Midbrain (tissue), 1 donor: Measurements from ENCODE around the gene MGAT1.

ENCODE experiments used
- DNase-seq: peaks from one replicate; lab custom pipeline; 2025; lab: John Stamatoyannopoulos, UW

Gene MGAT1

GRCh38 chr5:180824630-180825476, 22.2 kb upstream of the MGAT1 start:
- no peak for DNase-seq

- DNase-seq = no peak
Observed at GRCh38 chr5:180823940-180824629, 21.5 kb upstream of the MGAT1 start.

DNA sequence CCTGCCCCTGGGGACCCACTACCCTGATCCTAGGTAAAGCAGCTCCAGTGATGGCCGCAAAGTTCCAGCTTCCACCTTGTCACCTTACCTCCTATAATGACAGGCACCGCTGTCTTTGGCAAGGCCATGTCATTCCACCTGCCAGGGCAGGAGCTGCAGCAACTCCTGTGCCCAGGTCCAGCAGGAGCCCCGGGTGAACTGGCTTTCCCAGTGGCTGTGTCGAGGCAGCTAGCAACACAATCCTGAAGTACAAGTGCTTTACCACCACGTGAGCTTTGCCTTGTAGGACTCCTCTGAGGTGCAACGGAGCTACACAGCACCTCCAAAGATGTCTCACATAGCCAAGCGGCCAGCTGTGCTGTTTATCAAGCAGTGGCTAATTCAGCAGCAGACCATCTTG, 20.7 kb upstream of the MGAT1 start:
- DNase-seq = no peak

- DNase-seq = no peak
Observed at GRCh38 chr5:180821538-180821937, 18.9 kb upstream of the MGAT1 start.

DNA sequence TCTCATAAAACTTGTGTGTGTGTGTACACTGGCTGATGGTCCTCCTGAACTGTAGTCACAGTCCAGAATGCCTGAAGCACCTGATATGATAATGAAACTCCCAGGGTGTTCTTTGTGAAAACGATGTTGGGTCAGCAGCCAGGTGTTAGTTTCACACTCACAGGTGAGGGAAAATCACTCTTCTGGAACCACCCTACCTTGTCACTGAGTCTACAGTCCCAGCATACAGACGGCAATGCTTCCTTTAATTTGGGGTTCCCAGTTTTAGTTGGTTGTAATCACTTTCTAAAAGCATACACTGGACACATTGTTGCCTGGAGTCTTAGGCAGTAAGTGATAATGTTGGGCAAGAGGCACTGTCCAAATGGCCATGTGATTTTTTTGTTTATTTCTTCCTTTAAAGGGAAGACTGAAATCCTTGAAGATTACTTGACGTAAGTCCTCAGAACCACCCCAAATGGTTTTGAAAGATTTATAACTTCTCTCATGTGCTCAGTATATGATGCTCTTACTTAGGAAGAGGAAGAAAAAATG, 18.2 kb upstream of the MGAT1 start:
- peak; percentile 24 for DNase-seq

DNA sequence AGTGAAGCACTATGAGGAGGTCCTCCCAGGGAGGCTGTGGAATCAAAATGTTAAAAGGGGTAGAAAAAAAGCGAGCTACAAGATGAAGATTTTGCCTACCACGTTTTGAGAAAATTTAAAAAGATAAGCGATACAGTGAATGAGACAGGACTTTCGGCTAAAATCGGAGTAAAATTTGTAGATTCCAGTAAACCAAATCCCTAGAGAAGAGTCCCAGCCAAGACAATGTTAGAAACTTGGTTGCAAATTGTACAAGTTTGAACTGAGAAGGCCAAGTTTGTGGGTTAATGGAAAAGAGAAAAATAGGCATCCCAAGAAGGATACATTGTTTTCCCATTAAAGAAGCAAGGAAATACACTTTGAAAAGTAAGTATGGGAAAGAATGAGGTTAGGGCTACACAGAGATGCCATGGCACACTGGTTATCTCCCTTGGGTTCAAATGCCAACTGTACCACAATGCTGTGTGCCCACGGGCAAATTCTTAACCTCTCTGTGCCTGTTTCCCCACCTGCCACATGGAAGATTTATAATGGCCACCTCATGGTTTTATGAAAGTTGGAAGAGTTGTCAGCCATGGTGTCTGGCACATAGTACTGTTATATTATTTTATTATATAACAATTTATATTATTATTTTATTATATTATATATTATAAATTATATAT, 16.2 kb upstream of the MGAT1 start:
- DNase-seq = no peak

- DNase-seq = no peak
Observed at GRCh38 chr5:180817893-180818674, 15.5 kb upstream of the MGAT1 start.

- DNase-seq = no peak
Observed at GRCh38 chr5:180816608-180817534, 14.3 kb upstream of the MGAT1 start.

GRCh38 chr5:180815293-180815917, 12.8 kb upstream of the MGAT1 start:
- DNase-seq = no peak

DNA sequence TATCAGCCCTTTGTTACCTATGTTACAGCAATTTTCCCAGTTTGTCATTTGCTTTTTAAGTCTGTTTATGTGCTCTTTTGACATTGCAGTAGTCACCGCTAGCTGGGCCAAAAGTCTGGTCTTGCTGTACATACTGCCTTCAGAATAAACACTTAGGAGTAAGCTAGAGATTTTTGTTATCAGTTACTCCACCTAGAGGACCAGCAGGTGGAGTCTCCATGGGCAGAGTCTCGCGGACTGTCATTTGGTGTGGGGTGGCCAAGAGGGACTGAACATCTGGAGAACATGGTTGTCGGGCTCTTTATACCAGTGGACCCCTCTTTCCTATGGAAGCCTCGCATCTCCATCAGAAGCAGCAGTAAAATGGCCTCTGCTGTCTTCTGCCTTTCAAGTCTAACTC, 10.8 kb upstream of the MGAT1 start:
- DNase-seq = no peak

DNA sequence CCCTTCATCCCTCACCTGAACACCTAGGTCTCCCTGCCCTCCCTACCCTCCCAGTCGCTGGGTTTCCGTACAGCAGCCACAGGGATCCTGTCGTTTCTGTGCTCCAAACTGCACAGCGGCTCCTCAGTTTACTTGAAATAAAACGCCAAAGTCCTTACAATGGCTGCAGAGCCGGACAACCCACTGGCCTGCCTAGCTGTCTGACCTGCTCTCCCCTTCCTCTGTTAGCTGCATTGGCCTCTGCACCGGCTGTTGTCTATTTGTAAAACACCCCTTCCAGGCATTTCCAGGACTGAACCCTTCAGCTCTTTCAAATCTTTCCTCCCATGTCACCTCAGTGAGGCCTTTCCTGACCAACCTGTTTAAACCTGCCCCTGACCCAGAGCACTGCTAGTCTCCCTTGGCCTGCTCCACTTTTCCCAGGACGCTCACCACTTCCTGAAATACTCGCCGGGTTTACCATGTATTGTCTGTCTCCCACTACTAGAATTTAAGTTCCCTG, 9.1 kb upstream of the MGAT1 start:
- DNase-seq = no peak

GRCh38 chr5:180810959-180811622, 8.5 kb upstream of the MGAT1 start:
- DNase-seq = no peak

DNA sequence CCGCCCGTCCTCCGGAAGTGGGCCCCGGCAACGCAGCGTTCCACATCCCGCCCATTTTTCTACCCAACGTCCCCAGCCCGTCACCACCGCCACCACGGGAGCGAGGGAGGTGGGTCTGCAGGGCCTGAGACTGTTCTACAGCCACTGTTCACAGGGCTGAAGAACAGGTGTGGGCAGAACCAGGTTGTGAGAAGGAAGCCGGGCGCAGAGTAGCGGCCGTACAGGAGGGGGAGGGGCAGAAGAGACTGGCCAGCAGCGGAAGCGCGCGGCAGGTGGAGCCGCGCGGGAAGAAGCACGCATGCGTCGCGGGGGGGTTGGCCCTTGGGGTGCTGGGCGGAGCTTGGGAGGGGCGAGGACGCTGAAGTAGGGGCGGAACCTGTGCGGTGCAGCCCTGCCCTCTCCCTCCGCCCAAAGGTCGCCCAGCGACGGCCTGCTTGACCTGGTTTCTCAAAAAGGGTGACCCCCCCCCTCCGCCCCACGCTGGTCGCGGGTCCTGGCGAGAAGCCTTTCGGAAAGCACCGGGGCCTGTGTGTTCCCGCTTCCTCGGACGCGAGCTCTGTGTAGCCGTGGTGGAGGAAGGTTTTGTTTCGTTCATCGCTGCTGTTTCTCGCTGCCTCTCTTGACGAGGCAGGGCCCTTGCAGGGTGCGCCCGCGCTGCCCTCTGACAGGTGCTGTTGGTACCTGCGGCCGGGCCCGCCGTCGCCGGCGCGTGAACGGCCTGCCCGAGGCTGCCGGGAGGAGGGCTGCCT, 7.8 kb upstream of the MGAT1 start:
- DNase-seq = peak; percentile 98

- DNase-seq = peak; percentile 86
Observed at GRCh38 chr5:180809403-180810209, 7.0 kb upstream of the MGAT1 start.

- no peak for DNase-seq
Observed at GRCh38 chr5:180808461-180809000, 5.9 kb upstream of the MGAT1 start.

DNA sequence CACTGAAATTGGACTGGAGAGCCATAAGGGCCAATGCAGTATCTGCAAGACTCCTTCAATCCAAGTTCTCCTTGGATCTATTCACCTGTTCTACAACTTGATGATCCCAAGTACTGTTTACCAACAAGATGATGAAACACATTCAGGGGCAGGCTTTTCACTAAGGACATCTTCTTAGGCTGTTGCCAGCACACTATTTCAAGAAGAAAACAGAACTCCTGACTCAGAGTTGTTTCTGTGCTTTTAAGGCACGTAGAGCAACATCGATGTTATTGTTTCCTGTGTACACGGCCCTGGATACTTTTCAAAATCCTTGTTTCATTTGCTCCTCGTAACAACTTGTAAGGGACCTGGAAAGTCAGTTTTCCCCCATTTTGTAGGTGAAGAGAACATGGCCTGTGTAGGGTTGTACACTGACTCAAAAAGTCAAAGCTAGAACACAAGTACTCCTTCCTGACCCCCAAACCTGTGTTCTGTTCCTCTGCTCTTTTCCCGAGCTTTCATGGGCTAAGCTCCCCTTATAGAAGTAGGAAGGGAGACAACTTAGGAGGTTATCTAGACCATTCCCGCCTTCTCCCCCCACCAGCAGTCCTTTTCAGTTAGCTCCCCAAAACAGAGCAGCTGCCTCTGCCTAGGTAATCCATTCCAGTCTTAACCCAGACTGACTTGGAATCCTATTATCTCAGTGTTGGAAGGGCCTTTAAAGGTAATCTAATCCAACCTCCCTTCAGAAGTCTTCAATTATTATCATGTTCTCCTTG, 5.2 kb upstream of the MGAT1 start:
- no peak for DNase-seq

GRCh38 chr5:180807046-180807445, 4.4 kb upstream of the MGAT1 start:
- DNase-seq = no peak
